ENCODE data around the gene LNP1. TPM values are rescaled to one million over a fixed set of nuclear protein-coding genes. Genes with fewer than 3 reads are reported as not detected.

LNP1 gene
- total RNA-seq, 1 donor = 3.0 TPM

GRCh38 chr3:100413613-100414012 is 12.3 kb downstream of the LNP1 start:
- TF ChIP-seq, protein P1, sequence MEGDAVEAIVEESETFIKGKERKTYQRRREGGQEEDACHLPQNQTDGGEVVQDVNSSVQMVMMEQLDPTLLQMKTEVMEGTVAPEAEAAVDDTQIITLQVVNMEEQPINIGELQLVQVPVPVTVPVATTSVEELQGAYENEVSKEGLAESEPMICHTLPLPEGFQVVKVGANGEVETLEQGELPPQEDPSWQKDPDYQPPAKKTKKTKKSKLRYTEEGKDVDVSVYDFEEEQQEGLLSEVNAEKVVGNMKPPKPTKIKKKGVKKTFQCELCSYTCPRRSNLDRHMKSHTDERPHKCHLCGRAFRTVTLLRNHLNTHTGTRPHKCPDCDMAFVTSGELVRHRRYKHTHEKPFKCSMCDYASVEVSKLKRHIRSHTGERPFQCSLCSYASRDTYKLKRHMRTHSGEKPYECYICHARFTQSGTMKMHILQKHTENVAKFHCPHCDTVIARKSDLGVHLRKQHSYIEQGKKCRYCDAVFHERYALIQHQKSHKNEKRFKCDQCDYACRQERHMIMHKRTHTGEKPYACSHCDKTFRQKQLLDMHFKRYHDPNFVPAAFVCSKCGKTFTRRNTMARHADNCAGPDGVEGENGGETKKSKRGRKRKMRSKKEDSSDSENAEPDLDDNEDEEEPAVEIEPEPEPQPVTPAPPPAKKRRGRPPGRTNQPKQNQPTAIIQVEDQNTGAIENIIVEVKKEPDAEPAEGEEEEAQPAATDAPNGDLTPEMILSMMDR (IDR thresholded peaks at IDR 0.05; ENCODE audit: insufficient read depth, low read length) = no peak
- no peak overlapping the region for H3K4me3 ChIP-seq (ENCODE audit: low read depth, low read length)
- no peak for DNase-seq (ENCODE audit: low read depth)

- TF ChIP-seq, protein P1 (IDR thresholded peaks at IDR 0.05; ENCODE audit: insufficient read depth, low read length) = no peak
- no peak for DNase-seq (ENCODE audit: low read depth)
- H3K4me3 ChIP-seq (ENCODE audit: low read depth, low read length) = no peak overlapping the region
These were observed 14.8 kb downstream of the LNP1 start for GRCh38 chr3:100416176-100416575.

DNA sequence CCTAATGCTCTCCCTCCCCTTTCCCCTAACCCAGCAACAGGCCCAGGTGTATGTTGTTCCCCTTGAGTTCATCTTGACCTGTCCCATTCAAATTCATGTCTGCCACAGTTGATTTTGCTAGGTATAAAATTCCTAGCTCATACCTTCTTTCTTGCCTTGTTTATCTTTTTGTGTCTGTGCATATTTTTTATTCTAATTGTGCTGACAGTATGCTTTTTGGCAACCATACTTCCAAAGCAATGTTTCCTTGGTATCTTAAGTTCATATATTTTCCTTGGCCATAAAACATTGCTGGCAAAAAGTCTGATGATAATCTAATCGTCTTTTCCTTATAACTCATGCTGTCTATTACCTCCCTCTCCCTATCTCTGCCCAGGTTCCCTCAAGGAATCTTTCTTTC is 15.5 kb downstream of the LNP1 start:
- no peak for DNase-seq (ENCODE audit: low read depth)
- H3K4me3 ChIP-seq (ENCODE audit: low read depth, low read length) = no peak overlapping the region

DNA sequence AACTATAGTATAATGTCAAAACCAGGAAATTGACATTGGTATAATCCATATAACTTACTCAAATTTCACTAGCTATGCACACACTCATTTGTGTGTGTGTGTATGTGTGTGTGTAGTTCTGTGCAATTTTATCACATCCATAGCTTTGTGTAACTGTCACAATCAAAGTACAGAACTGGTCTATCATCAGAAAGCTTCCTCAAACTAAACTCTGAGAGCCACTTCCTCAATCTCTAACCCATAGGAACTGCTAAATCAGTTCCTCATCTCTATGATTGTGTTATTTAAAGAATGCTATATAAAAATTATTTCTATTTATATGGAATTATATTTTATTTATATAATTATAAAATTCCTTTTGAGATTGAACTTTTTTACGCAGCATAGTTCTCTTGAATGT is 18.1 kb downstream of the LNP1 start:
- no peak for DNase-seq (ENCODE audit: low read depth)
- no peak overlapping the region for H3K4me3 ChIP-seq (ENCODE audit: low read depth, low read length)
- TF ChIP-seq, protein P1 (IDR thresholded peaks at IDR 0.05; ENCODE audit: insufficient read depth, low read length) = no peak

More for the DNA sequence above, 15.5 kb downstream of the LNP1 start:
- TF ChIP-seq, protein P1 (IDR thresholded peaks at IDR 0.05; ENCODE audit: insufficient read depth, low read length) = no peak

DNA sequence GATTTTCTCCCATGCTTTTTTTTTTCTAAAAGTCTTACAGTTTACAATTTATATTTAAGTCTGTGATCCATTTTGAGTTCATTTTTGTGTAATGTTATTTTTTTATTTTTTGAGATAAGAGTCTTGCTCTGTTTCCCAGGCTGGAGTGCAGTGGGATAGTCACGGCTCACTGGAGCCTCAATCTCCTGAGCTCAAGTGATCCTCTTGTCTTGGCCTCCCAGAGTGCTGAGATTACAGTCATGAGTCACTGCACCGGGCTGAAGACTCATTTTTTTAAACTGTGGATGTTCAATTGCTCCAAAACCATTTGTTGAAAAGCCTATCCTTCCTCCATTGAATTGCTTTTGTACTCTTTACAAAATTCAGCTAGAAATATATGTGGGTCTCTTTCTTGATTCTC is 19.5 kb downstream of the LNP1 start:
- H3K4me3 ChIP-seq (ENCODE audit: low read depth, low read length) = no peak overlapping the region
- no peak for DNase-seq (ENCODE audit: low read depth)
- TF ChIP-seq, protein P1 (IDR thresholded peaks at IDR 0.05; ENCODE audit: insufficient read depth, low read length) = no peak

DNA sequence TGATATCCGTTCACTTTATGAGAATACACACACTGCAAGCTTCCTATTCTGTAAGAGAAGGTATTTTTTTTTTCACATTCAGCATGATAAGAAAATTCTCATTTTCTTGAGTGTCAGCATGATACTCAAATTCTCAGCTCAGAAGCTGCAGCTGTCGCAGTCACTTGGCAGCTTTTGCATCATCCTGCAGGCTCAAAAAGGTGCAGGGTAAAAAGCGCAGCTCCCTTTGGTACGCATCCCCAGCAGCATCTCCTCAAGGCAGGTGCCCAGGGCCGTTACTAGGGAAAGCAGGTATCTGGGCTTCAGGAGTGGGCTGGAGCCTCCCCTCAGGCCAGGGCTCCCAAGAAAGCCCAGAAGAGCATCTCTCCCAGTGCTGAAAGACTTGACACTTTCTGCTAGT is 22.3 kb downstream of the LNP1 start:
- H3K4me3 ChIP-seq (ENCODE audit: low read depth, low read length) = no peak overlapping the region
- TF ChIP-seq, protein P1 (IDR thresholded peaks at IDR 0.05; ENCODE audit: insufficient read depth, low read length) = no peak
- no peak for DNase-seq (ENCODE audit: low read depth)

- TF ChIP-seq, protein P1 (IDR thresholded peaks at IDR 0.05; ENCODE audit: insufficient read depth, low read length) = no peak
- no peak for DNase-seq (ENCODE audit: low read depth)
- H3K4me3 ChIP-seq (ENCODE audit: low read depth, low read length) = no peak overlapping the region
These were observed 22.9 kb downstream of the LNP1 start for GRCh38 chr3:100424261-100424660.

Data from fibroblast of the aortic adventitia (primary cell).